HG03135 (cell line): ENCODE measurements around the gene VNN1.

Experiments used
- ATAC-seq: cut with Tn5 transposase; IDR thresholded peaks from one replicate; pipeline ENCODE4 v1.9.1; 2021; ENCODE audit warnings: mild to moderate bottlenecking, moderate library complexity; ENCODE audit not compliant: unreplicated experiment

VNN1 gene

GRCh38 chr6:132713352-132714134 lies at the start of gene VNN1:
Gene VNN1, minus strand, starts transcription at chr6:132714055. Its CDS starts 20 bp downstream, at chr6:132714035.
- no peak for ATAC-seq

GRCh38 chr6:132763269-132763668 lies 49.4 kb upstream of the VNN1 start:
- peak; percentile 90 for ATAC-seq

GRCh38 chr6:132760256-132760655 lies 46.4 kb upstream of the VNN1 start:
- ATAC-seq: no peak

- ATAC-seq: no peak
Measured at GRCh38 chr6:132758689-132759088, 44.8 kb upstream of the VNN1 start.

- no peak for ATAC-seq
Measured at GRCh38 chr6:132752255-132752654, 38.4 kb upstream of the VNN1 start.

- no peak for ATAC-seq
Measured at GRCh38 chr6:132751828-132752227, 38.0 kb upstream of the VNN1 start.

- peak; percentile 48 for ATAC-seq
Measured at GRCh38 chr6:132751306-132751705, 37.5 kb upstream of the VNN1 start.

- ATAC-seq: peak; percentile 77
Measured at GRCh38 chr6:132750455-132751248, 36.8 kb upstream of the VNN1 start.

GRCh38 chr6:132749111-132749510 lies 35.3 kb upstream of the VNN1 start:
- ATAC-seq: no peak

- no peak for ATAC-seq
Measured at GRCh38 chr6:132748446-132748845, 34.6 kb upstream of the VNN1 start.

GRCh38 chr6:132746048-132746447 lies 32.2 kb upstream of the VNN1 start:
- no peak for ATAC-seq

GRCh38 chr6:132742495-132742894 lies 28.6 kb upstream of the VNN1 start:
- no peak for ATAC-seq

- ATAC-seq: no peak
Measured at GRCh38 chr6:132741281-132741680, 27.4 kb upstream of the VNN1 start.

GRCh38 chr6:132736239-132736638 lies 22.4 kb upstream of the VNN1 start:
- no peak for ATAC-seq

GRCh38 chr6:132734694-132735236 lies 20.9 kb upstream of the VNN1 start:
- no peak for ATAC-seq

- ATAC-seq: no peak
Measured at GRCh38 chr6:132733814-132734213, 20.0 kb upstream of the VNN1 start.

- no peak for ATAC-seq
Measured at GRCh38 chr6:132733283-132733682, 19.4 kb upstream of the VNN1 start.

GRCh38 chr6:132731086-132731485 lies 17.2 kb upstream of the VNN1 start:
- no peak for ATAC-seq

- no peak for ATAC-seq
Measured at GRCh38 chr6:132730560-132730959, 16.7 kb upstream of the VNN1 start.

- ATAC-seq: no peak
Measured at GRCh38 chr6:132728616-132729015, 14.8 kb upstream of the VNN1 start.

- ATAC-seq: no peak
Measured at GRCh38 chr6:132726608-132726975, 12.7 kb upstream of the VNN1 start.
